Measurements from ENCODE around the gene MTCP1. TPM values are rescaled to one million over a fixed set of nuclear protein-coding genes. Genes with fewer than 3 reads are reported as not detected.

MTCP1 gene
- total and polyA plus RNA-seq, 2 donors (not counting 3 experiments of a cell fraction or from before 2014, with no cell fraction given), result 1.8 to 15.8 TPM

GRCh38 chrX:155035688-155036087 lies 35.2 kb downstream of the MTCP1 start:
- TF ChIP-seq, protein P1, sequence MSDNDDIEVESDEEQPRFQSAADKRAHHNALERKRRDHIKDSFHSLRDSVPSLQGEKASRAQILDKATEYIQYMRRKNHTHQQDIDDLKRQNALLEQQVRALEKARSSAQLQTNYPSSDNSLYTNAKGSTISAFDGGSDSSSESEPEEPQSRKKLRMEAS (IDR thresholded peaks at IDR 0.05; ENCODE audit: insufficient read depth, insufficient read length), result no peak
- TF ChIP-seq, protein P2, sequence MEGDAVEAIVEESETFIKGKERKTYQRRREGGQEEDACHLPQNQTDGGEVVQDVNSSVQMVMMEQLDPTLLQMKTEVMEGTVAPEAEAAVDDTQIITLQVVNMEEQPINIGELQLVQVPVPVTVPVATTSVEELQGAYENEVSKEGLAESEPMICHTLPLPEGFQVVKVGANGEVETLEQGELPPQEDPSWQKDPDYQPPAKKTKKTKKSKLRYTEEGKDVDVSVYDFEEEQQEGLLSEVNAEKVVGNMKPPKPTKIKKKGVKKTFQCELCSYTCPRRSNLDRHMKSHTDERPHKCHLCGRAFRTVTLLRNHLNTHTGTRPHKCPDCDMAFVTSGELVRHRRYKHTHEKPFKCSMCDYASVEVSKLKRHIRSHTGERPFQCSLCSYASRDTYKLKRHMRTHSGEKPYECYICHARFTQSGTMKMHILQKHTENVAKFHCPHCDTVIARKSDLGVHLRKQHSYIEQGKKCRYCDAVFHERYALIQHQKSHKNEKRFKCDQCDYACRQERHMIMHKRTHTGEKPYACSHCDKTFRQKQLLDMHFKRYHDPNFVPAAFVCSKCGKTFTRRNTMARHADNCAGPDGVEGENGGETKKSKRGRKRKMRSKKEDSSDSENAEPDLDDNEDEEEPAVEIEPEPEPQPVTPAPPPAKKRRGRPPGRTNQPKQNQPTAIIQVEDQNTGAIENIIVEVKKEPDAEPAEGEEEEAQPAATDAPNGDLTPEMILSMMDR (IDR thresholded peaks at IDR 0.05; ENCODE audit: extremely low read depth in 1 of 2, insufficient read depth in 1 of 2, low read depth in 1 of 2, low read length in 2 of 2), result no peak
- TF ChIP-seq FOS (IDR thresholded peaks at IDR 0.05; ENCODE audit: borderline replicate concordance, insufficient read depth, low read length) (no peak), POLR2AphosphoS5 (IDR thresholded peaks at IDR 0.05; ENCODE audit: insufficient read depth, low read depth, low read length) (no peak), MYC (IDR thresholded peaks at IDR 0.05; ENCODE audit: low read depth, low read length) (no peak), GATA2 (IDR thresholded peaks at IDR 0.05; ENCODE audit: insufficient read depth, insufficient read length, low read depth, low read length) (no peak), JUN (IDR thresholded peaks at IDR 0.05; ENCODE audit: borderline replicate concordance, insufficient read depth, insufficient read length, low read depth) (no peak), EZH2 (IDR thresholded peaks at IDR 0.05; ENCODE audit: borderline replicate concordance, low read depth, low read length, severe bottlenecking) (no peak), POLR2A (IDR thresholded peaks at IDR 0.05; ENCODE audit: low read depth, low read length) (no peak)
- intact Hi-C loops (cut with micrococcal nuclease), result no loop called here
- BruUV-seq (replicated peaks), result no TSS peak
- no peak for FAIRE-seq
- POLR2A ChIA-PET, result no interaction called here
- H3K4me2 ChIP-seq (ENCODE audit: insufficient read depth, low read length), result no peak overlapping the region
- H2AFZ ChIP-seq (ENCODE audit: low read depth, low read length), result no peak overlapping the region
- no peak overlapping the region for H3K9ac ChIP-seq (replicated peaks; ENCODE audit: extremely low read depth, insufficient read depth, low read length)
- H3K27ac ChIP-seq (ENCODE audit: insufficient read depth, low read depth, low read length), result no peak overlapping the region
- no peaks in the 10 kb centered on the region for H3K27me3 ChIP-seq (ENCODE audit: control insufficient read depth in 2 of 2, insufficient read depth in 2 of 2, low read length in 2 of 2)
- no peaks in the 10 kb centered on the region for H3K4me1 ChIP-seq (ENCODE audit: control insufficient read depth, extremely low read depth, insufficient read depth, low read length)
- no peak overlapping the region for H3K4me3 ChIP-seq (replicated peaks in 1 of 3; ENCODE audit: insufficient read depth in 1 of 3, low read depth in 1 of 3, low read length in 3 of 3)
- dilution Hi-C loops (cut with MboI; ENCODE audit: extremely low pct_ligation_motif_present, low sequenced_read_pairs), result no loop called here
- peaks cover 8% of the 10 kb centered on the region for H3K79me2 ChIP-seq (ENCODE audit: control insufficient read depth, insufficient read depth, low read length)
- no peak for DNase-seq (ENCODE audit: low read depth, low spot score)
- CTCF ChIA-PET, result no interaction called here
- H4K20me1 ChIP-seq (replicated peaks; ENCODE audit: control insufficient read depth, extremely low read depth, insufficient read depth, low read length), result no peaks in the 10 kb centered on the region
- H3K36me3 ChIP-seq (ENCODE audit: control insufficient read depth in 2 of 2, extremely low read depth in 1 of 2, insufficient read depth in 2 of 2, low read length in 2 of 2), result no peaks in the 10 kb centered on the region
- no peaks in the 10 kb centered on the region for H3K9me1 ChIP-seq (replicated peaks; ENCODE audit: control insufficient read depth, extremely low read depth, insufficient read depth, low read length)
- H3K9me3 ChIP-seq (replicated peaks; ENCODE audit: control insufficient read depth, insufficient read depth, low read length), result no peaks in the 10 kb centered on the region

Data from endothelial cell of umbilical vein (primary cell).